H1 (cell line): ENCODE measurements around the gene ZNF446. TPM values are rescaled to one million over a fixed set of nuclear protein-coding genes. Genes with fewer than 3 reads are reported as not detected.

Source experiments
- ASH2L ChIP-seq: fragments of 200-600, 300-600 bp; sonication (generic); IDR thresholded peaks from one replicate; pipeline ENCODE4 v1.7.1; 2017; ENCODE audit warnings: low read length
- ATF3 ChIP-seq: IDR thresholded peaks from 2 replicates; pipeline ENCODE4 v1.6.1; 2011; ENCODE audit warnings: low read depth, mild to moderate bottlenecking, low read length; ENCODE audit not compliant: insufficient read depth
- CHD1 ChIP-seq: IDR thresholded peaks from 2 replicates; pipeline ENCODE4 v1.6.1; 2012; ENCODE audit warnings: low read depth, low read length, improper control_type of control experiment
- CTCF ChIP-seq, 3 experiments: IDR thresholded peaks; 1 replicate in 2 of 3; 2 replicates in 1 of 3; pipeline versions ENCODE4 v1.5.1 to v1.6.1; 2011; ENCODE audit warnings: low read length in 3 of 3, mild to moderate bottlenecking in 3 of 3, inconsistent platforms in 2 of 3, low read depth in 1 of 3, moderate library complexity in 1 of 3; ENCODE audit not compliant: insufficient read depth in 1 of 3; ENCODE audit errors: control extremely low read depth in 1 of 3
- EP300 ChIP-seq, 2 experiments: IDR thresholded peaks; 1 replicate in 1 of 2; 2 replicates in 1 of 2; pipeline ENCODE4 v1.6.1; 2011 to 2012; ENCODE audit warnings: low read depth in 2 of 2, low read length in 2 of 2, mild to moderate bottlenecking in 2 of 2, borderline replicate concordance in 1 of 2, inconsistent platforms in 1 of 2, moderate library complexity in 1 of 2
- JUND ChIP-seq: IDR thresholded peaks from 2 replicates; pipeline ENCODE4 v1.6.1; 2011; ENCODE audit warnings: mild to moderate bottlenecking, improper control_type of control experiment, low read length
- MAX ChIP-seq: IDR thresholded peaks from 2 replicates; pipeline ENCODE4 v1.6.1; 2012; ENCODE audit warnings: inconsistent platforms
- PHF8 ChIP-seq: fragments of 200-600 bp; sonication (generic); conservative IDR thresholded peaks from 2 replicates; pipeline ENCODE4 v1.7.1; 2012; ENCODE audit warnings: low read depth, mild to moderate bottlenecking, inconsistent platforms, low read length, moderate library complexity
- POLR2A ChIP-seq, 2 experiments: IDR thresholded peaks; 1 replicate in 1 of 2; 2 replicates in 1 of 2; pipeline ENCODE4 v1.6.1; 2011; ENCODE audit warnings: low read depth in 2 of 2, low read length in 2 of 2, mild to moderate bottlenecking in 2 of 2; ENCODE audit errors: control extremely low read depth in 1 of 2
- POU5F1 ChIP-seq: IDR thresholded peaks from 2 replicates; pipeline ENCODE4 v1.6.1; 2011; ENCODE audit warnings: low read depth, mild to moderate bottlenecking, low read length, moderate library complexity
- RAD21 ChIP-seq, 2 experiments: IDR thresholded peaks in 1 of 2; conservative IDR thresholded peaks in 1 of 2; 2 replicates each; pipeline ENCODE4 v1.6.1; 2011; ENCODE audit warnings: low read depth in 2 of 2, low read length in 2 of 2, improper control_type of control experiment in 1 of 2, inconsistent platforms in 1 of 2, mild to moderate bottlenecking in 1 of 2, moderate library complexity in 1 of 2
- RBBP5 ChIP-seq: IDR thresholded peaks from 2 replicates; pipeline ENCODE4 v1.7.1; 2012; ENCODE audit warnings: low read depth, mild to moderate bottlenecking, inconsistent platforms, low read length, moderate library complexity, borderline replicate concordance
- SIRT6 ChIP-seq: IDR thresholded peaks from one replicate; pipeline ENCODE4 v1.7.1; 2012; ENCODE audit warnings: low read length, inconsistent platforms
- SP1 ChIP-seq: IDR thresholded peaks from 2 replicates; pipeline ENCODE4 v1.6.1; 2011; ENCODE audit warnings: low read depth, low read length
- SP2 ChIP-seq: IDR thresholded peaks from 2 replicates; pipeline ENCODE4 v1.6.1; 2012; ENCODE audit warnings: mild to moderate bottlenecking, low read length, inconsistent platforms
- TAF7 ChIP-seq: optimal IDR thresholded peaks from 2 replicates; pipeline ENCODE3; 2011; ENCODE audit warnings: low read depth, mild to moderate bottlenecking, inconsistent platforms, low read length, moderate library complexity, borderline replicate concordance
- TEAD4 ChIP-seq: IDR thresholded peaks from 2 replicates; pipeline ENCODE4 v1.6.1; 2012; ENCODE audit warnings: low read depth, low read length, inconsistent platforms, mixed read lengths
- YY1 ChIP-seq: IDR thresholded peaks from 2 replicates; pipeline ENCODE4 v1.6.1; 2011; ENCODE audit warnings: low read depth, mild to moderate bottlenecking, low read length
- ZNF274 ChIP-seq: IDR thresholded peaks from 2 replicates; pipeline ENCODE4 v1.7.0; 2012; ENCODE audit warnings: low read length, borderline replicate concordance; ENCODE audit errors: extremely low read depth
- polyA plus RNA-seq, 7 experiments: library from polyadenylated mRNA; depleted of rRNA in 3 of 7; stranded (reverse) in 5 of 7; unstranded in 2 of 7; fragments of >200 nt in 5 of 7; fragments of 200-250 nt in 2 of 7; gene quantifications; 1 replicate in 5 of 7; 2 replicates in 1 of 7; 4 replicates in 1 of 7; pipeline versions ENCODE4 v1.2.1 to v1.2.3, GENCODE V29; 2011 to 2013; ENCODE audit warnings: missing spikeins in 2 of 7, mixed read lengths in 2 of 7
- total RNA-seq: library from RNA; stranded (reverse); fragmentation: NEBNext Ultra II Directional; extraction: Animal tissue kit (Norgen Biotek cat#: 25700); gene quantifications from 2 replicates; pipeline ENCODE4 v1.2.1, GENCODE V29; 2021

ZNF446 gene
- total and polyA plus RNA-seq, 2 of the 8 experiments (the other 6 are each of a cell fraction or from before 2014, with no cell fraction given): 4.1 to 5.5 TPM

DNA sequence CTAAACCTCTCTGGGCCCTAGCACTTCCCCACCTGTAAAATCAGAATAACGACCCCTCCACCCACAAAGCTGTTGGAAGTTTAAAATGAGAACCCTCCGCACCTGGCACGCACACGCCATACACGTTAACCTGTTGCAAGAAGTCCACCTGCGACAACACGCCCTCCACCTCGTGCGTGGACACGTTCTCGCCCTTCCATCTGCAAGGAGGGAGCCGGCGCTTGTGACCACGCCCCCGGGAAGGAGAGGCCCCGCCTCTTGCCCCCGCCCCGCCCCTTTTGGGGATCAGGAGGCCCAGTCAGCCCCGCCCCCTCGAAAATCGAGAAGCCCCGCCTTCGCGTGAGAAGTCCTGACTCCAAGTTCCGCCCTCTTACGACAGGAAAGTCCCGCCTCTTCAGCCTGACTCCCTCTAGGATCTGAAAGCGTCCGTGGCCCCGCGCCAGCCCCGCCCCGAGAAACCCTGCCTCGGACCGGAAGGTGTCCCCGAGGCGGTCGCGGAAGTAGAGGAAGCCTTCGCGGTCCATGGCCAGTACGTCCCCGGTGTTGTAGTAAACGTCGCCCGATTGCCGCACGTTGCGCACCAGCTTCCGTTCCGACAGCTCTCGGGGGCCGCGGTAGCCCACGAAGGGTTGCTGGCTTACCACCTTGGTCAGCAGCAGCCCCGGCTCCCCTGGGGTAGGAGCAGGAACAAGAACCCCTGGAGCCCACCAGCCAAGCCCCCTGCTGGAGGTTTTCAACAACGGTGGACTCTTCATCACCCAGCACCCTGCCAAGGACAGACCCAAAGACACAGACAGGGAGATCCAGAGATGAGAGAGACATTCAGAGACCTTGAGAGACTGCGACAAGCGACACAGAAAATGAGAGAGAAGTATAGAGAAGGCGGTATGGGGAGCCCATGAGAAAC, 23.1 kb downstream of the ZNF446 start (continued):
- TF ChIP-seq RAD21 (IDR thresholded peaks at IDR 0.05 in 1 of 2, conservative IDR thresholded peaks at IDR 0.05 in 1 of 2; ENCODE audit: low read depth in 2 of 2, low read length in 2 of 2) (peak in 1 of 2 experiments; percentile 4; a peak in 1 of 4 replicates), TEAD4 (0 out of 2 replicates have a peak, but pooled peaks have one; percentile 42), CTCF (IDR thresholded peaks at IDR 0.05; ENCODE audit: control extremely low read depth in 1 of 3, insufficient read depth in 1 of 3, low read depth in 1 of 3, low read length in 3 of 3) (no peak), ASH2L (peak; percentile 80), SP1 (peak; percentile 31; the same call in 1 of the 2 replicates), TAF7 (peak; percentile 29), EP300 (IDR thresholded peaks at IDR 0.05; ENCODE audit: borderline replicate concordance in 1 of 2, low read depth in 2 of 2, low read length in 2 of 2) (peak; percentile 17 to 41; a peak in 2 of 3 replicates), SP2 (no peak), CHD1 (no peak), JUND (no peak; the same call in 1 of the 2 replicates), YY1 (peak; percentile 51; the same call in 1 of the 2 replicates), ZNF274 (no peak), ATF3 (no peak), POU5F1 (no peak), SIRT6 (no peak), RBBP5 (no peak), PHF8 (peak; percentile 38; the same call in 1 of the 2 replicates), MAX (peak; percentile 87), POLR2A (IDR thresholded peaks at IDR 0.05; ENCODE audit: control extremely low read depth in 1 of 2, low read depth in 2 of 2, low read length in 2 of 2) (no peak)
